HCEC 1CT (cell line): ENCODE measurements around the gene SELENOT.

Experiments used
- DNase-seq: peaks from one replicate; pipeline ENCODE4 v3.0.0-alpha.2; 2017

SELENOT gene

GRCh38 chr3:150673966-150674365 is 70.8 kb downstream of the SELENOT start:
- DNase-seq, result no peak

GRCh38 chr3:150675587-150675986 is 72.5 kb downstream of the SELENOT start:
- no peak for DNase-seq
